Neutrophil (primary cell): Measurements from ENCODE around the gene JAK1.

Experiments used
- H3K27ac ChIP-seq: fragments of 200-600 bp; sonication (generic); 2 replicates; pipeline ENCODE4 v1.5.1; 2016; ENCODE audit warnings: mild to moderate bottlenecking, moderate library complexity
- H3K27me3 ChIP-seq: fragments of 200-600 bp; sonication (generic); 2 replicates; pipeline ENCODE4 v1.6.0; 2016; ENCODE audit warnings: mild to moderate bottlenecking
- H3K36me3 ChIP-seq: fragments of 200-600 bp; sonication (generic); 2 replicates; pipeline ENCODE4 v1.5.1; 2017
- H3K4me1 ChIP-seq, 2 experiments: fragments of 200-600 bp in 1 of 2; sonication (generic) in 1 of 2; 1 replicate in 1 of 2; 2 replicates in 1 of 2; pipeline versions ENCODE4 v1.5.1 to v1.6.1; 2013 to 2016; ENCODE audit warnings: low read depth in 1 of 2, low read length in 1 of 2, mild to moderate bottlenecking in 1 of 2, moderate library complexity in 1 of 2; ENCODE audit not compliant: control insufficient read depth in 1 of 2, insufficient read depth in 1 of 2
- H3K4me3 ChIP-seq, 2 experiments: fragments of 200-600 bp in 1 of 2; sonication (generic) in 1 of 2; 1 replicate in 1 of 2; 2 replicates in 1 of 2; pipeline ENCODE4 v1.5.1; 2013 to 2016; ENCODE audit warnings: low read depth in 1 of 2, low read length in 1 of 2, mild to moderate bottlenecking in 1 of 2, moderate library complexity in 1 of 2
- H3K9me3 ChIP-seq: fragments of 200-600 bp; sonication (generic); 2 replicates; pipeline ENCODE4 v1.5.1; 2016
- CTCF ChIP-seq: fragments of 200-600 bp; sonication (generic); IDR thresholded peaks from 2 replicates; pipeline ENCODE4 v1.5.1; 2016; ENCODE audit warnings: antibody characterized with exemption

JAK1 gene

DNA sequence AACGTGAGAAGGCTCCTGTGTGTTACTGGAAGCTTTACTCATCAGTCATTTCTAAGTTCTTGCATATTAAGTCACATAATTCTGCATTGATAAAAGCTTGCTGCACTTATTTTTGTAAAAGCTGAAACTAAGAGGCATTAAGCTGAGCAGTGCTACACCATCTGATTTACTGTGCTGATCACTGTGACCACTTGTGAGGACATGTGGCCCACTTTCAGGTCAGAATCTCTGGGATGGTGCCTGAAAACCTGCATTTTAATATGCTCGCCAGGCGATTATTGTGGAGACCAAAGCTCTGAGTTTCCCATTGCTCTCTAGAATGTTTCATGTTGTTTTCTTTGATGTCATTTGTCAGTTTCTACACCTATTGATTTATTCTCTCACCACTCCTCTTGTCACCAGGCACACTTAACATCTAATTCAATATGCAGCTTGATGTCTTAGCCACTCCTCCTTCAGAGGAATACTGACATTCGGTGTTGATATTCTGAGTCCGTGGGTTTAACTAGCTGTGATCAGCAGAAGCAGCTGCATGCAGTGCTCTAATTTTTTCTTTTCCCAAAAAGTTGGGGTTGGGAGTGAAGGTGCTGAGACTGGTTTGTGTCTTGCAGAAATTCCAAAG lies 136.2 kb downstream of the JAK1 start:
- H3K36me3 ChIP-seq: peaks cover 52% of the 10 kb centered on the region
- H3K27me3 ChIP-seq: no peaks in the 10 kb centered on the region
- no peaks in the 10 kb centered on the region for H3K9me3 ChIP-seq
- H3K27ac ChIP-seq: no peak overlapping the region
- H3K4me1 ChIP-seq: no peaks in the 10 kb centered on the region
- no peak for TF ChIP-seq CTCF
- no peak overlapping the region for H3K4me3 ChIP-seq

DNA sequence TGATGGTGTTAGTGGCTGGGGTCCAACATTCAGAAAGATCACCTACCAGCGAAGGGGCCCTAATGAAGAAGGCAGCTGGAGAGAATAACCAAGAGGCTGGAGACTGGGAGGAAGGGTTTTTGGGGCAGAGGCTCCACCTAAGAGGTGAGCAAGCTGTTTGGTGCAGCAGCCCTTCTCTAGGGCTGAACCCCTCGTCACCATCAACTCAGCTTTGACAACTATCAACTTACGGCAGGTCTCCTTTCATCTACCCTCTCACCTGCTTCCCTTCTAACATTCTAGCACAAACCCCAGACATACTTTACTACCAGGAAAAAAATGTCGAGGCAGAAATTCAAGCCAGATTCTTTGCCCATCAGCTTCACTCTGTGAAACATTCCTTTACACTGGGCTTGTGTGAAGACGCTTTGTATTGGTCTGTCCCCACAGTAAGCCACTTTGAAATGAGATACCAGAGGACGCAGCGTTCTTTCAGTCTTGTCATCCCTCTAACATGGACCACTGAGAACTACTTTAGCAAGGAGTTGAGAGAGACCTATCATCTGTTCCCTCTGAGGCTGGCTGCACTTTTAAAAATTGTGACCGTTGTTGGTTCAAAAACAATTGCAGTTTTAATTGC lies 136.8 kb downstream of the JAK1 start:
- Histone ChIP-seq H3K36me3 (peaks cover 45% of the 10 kb centered on the region), H3K27ac (no peak overlapping the region), H3K4me1 (no peaks in the 10 kb centered on the region), H3K9me3 (no peaks in the 10 kb centered on the region), H3K27me3 (no peaks in the 10 kb centered on the region), H3K4me3 (no peak overlapping the region)
- no peak for TF ChIP-seq CTCF

- H3K27me3 ChIP-seq: no peaks in the 10 kb centered on the region
- H3K9me3 ChIP-seq: no peaks in the 10 kb centered on the region
- no peak overlapping the region for H3K4me3 ChIP-seq
- H3K36me3 ChIP-seq: peaks cover 38% of the 10 kb centered on the region
- no peak for TF ChIP-seq CTCF
- H3K4me1 ChIP-seq: no peaks in the 10 kb centered on the region
- no peak overlapping the region for H3K27ac ChIP-seq
These were observed 137.5 kb downstream of the JAK1 start for GRCh38 chr1:64828829-64829228.

- no peak for TF ChIP-seq CTCF
- H3K27ac ChIP-seq: no peak overlapping the region
These were observed 139.4 kb downstream of the JAK1 start for GRCh38 chr1:64826991-64827390.

DNA sequence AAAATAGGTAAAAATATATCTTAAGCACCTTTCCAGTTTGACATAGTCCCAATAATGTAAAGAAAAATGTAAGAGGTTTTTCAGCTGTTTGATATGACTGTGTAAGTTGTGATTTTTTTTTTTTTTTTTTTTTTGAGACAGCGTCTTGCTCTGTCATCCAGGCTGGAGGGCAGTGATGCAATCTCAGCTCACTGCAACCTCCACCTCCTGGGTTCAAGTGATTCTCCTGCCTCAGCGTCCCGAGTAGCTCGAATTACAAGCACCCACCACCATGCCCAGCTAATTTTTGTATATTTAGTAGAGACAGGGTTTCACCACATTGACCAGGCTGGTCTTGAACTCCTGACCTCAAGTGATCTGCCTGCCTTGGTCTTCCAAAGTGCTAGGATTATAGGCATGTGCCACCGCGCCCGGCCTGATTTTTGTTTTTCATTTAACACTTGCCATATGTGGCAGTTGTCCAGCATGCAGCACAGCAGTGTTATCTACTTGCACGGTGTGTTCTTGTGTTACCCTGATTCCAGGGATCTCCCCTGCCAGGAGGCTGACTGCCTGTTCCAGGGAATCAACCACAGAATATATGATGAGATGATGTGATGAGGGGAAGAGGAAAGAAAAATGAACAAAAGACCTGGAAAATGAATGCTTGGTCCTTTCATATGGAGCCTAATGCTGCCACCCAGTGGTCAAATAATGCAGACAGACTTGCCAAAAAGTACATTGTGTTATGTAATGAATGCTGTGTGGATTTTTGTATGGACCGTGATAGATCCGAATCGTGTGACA lies 142.5 kb downstream of the JAK1 start:
- H3K27ac ChIP-seq: no peak overlapping the region
- H3K9me3 ChIP-seq: no peaks in the 10 kb centered on the region
- H3K4me3 ChIP-seq: no peak overlapping the region
- no peaks in the 10 kb centered on the region for H3K27me3 ChIP-seq
- TF ChIP-seq CTCF: peak; percentile 76
- no peaks in the 10 kb centered on the region for H3K36me3 ChIP-seq
- no peaks in the 10 kb centered on the region for H3K4me1 ChIP-seq

More at GRCh38 chr1:64826991-64827390, 139.4 kb downstream of the JAK1 start:
- no peaks in the 10 kb centered on the region for H3K4me1 ChIP-seq
- no peaks in the 10 kb centered on the region for H3K9me3 ChIP-seq
- H3K27me3 ChIP-seq: no peaks in the 10 kb centered on the region
- H3K4me3 ChIP-seq: no peak overlapping the region
- H3K36me3 ChIP-seq: peaks cover 20% of the 10 kb centered on the region
